Measurements from ENCODE around the gene GDF15.

DNA sequence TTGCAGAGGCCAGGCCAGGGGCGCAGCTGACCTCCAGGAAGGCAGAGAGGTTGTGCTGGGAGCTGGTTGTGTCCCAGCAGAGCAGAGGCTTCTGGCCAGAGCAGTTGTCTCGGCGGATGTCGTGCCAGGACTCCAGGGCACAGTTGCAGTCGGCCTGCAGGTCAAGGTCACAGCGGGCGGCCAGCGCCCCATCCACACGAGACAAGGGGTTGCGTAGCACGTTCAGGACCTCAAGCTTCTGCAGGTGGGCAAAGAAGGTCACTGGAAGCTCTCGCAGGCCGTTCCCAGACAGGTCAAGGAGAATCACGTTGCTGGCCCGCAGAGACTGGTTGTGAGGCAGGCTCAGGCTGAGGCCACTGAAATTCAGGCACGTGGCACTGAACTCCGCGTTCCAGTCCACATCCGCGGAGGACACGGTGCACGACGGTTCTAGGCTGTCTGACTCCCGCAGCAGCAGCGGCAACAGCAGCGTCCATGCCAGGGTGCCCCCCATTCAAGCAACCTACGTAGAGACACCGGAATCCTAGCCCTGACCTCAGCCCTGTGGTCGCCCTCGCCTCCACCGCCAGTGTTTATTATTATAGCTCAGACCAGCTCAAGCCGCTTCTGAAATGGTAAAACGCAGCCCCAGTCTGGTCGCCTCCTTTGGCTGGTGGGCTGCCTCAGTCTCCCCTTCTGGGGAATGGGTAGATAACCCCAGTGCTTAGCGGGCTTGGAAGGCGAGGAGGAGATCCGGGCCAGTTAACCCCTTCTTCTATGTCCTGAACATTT, 10.7 kb downstream of the GDF15 start:
- no peak for TF ChIP-seq JUN (IDR thresholded peaks at IDR 0.05; ENCODE audit: borderline replicate concordance, insufficient read depth, insufficient read length, low read depth)
- no peak for TF ChIP-seq POLR2AphosphoS5 (IDR thresholded peaks at IDR 0.05; ENCODE audit: insufficient read depth, low read depth, low read length)

Data from endothelial cell of umbilical vein (primary cell).